ENCODE data around the gene RRBP1. TPM values are rescaled to one million over a fixed set of nuclear protein-coding genes. Genes with fewer than 3 reads are reported as not detected.

The RRBP1 gene
- 355 TPM for total RNA-seq

GRCh38 chr20:17682103-17682888 is at the start of gene RRBP1:
Gene RRBP1, minus strand, starts transcription at chr20:17682242. Its CDS starts 21,735 bp downstream, at chr20:17660507.
- DNase-seq (ENCODE audit: low spot score) = peak; percentile 98

GRCh38 chr20:17731233-17731632 is 49.2 kb upstream of the RRBP1 start:
- no peak for DNase-seq (ENCODE audit: low spot score)

DNA sequence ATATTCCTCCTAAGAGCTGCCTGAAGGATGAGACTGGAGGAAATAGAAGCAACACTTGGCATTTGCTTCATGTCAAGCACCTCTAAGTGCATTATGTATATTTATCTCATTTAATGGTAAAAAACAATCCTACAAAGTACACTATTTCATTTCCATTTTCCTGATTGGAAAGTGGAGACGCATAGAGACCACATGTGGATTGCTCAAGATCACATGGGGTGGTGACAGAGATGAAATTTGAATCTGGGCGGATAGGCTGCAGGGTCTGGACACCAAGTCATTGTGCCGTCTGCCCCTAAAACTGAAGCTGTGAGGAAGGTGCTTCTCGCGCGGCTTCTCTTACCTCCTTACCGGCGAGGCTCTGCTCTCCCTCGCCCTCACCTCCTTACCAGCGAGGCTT is 48.0 kb upstream of the RRBP1 start:
- DNase-seq (ENCODE audit: low spot score) = no peak

- no peak for DNase-seq (ENCODE audit: low spot score)
These were observed 46.0 kb upstream of the RRBP1 start for GRCh38 chr20:17728074-17728473.

DNA sequence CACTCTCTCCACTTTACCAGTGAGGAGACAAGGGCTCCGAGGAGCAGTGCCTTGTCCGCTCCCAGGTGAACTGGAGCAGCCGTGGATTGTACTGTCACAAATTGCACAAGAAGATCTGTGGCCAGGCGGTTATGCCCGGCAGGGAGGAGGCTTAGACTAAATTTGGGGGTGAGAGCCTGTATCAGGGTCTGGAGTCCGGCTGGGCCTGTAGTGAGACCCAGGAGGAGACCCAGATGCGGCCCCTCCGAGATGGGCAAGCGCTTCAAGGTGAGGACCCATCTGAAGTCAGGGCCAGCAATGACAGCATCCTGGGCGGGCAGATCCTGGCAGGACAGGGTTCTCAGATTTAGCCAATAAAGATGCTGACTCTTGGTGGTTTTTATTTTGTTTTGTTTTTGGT is 45.3 kb upstream of the RRBP1 start:
- DNase-seq (ENCODE audit: low spot score) = no peak

GRCh38 chr20:17726902-17727301 is 44.9 kb upstream of the RRBP1 start:
- no peak for DNase-seq (ENCODE audit: low spot score)

GRCh38 chr20:17725094-17725835 is 43.2 kb upstream of the RRBP1 start:
- DNase-seq (ENCODE audit: low spot score) = no peak

- DNase-seq (ENCODE audit: low spot score) = no peak
These were observed 41.3 kb upstream of the RRBP1 start for GRCh38 chr20:17723301-17723691.

DNA sequence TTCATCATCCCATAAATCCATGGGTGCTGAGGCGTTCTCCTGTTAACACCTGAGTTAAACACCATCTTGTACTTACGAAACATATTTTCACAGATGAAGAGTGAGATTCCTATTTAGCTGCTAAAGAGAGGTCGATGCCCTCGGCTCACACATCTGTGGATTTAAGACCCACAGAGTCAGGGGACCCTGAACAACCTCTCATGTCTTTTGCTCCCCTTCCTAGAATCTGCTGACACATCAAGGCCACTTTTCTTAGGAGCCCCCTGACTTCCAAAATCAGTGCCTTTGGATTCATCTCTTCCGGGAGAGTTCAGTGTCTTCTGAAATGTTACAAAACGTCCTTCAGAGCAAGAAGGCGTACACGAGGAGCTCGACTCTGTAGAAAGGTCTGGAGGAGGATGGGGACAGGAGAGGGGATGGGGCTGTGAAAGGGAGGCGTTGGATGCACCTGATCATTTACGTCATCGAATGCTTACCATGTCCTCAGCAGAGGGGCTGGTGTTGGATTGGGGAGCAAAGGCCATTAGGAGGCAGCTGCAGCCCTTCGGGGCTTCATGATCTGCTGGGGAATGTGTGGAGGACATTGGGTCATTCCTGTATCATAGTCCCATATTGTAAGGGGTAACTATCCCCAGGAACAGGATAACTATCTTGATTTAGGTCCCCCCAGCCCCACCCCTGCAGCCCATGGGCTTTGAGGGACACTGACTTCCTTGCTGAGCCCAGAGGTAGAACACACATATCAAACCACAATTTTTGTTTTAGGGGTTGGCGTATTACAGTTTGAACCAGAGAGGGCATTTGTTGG is 40.7 kb upstream of the RRBP1 start:
- no peak for DNase-seq (ENCODE audit: low spot score)

DNA sequence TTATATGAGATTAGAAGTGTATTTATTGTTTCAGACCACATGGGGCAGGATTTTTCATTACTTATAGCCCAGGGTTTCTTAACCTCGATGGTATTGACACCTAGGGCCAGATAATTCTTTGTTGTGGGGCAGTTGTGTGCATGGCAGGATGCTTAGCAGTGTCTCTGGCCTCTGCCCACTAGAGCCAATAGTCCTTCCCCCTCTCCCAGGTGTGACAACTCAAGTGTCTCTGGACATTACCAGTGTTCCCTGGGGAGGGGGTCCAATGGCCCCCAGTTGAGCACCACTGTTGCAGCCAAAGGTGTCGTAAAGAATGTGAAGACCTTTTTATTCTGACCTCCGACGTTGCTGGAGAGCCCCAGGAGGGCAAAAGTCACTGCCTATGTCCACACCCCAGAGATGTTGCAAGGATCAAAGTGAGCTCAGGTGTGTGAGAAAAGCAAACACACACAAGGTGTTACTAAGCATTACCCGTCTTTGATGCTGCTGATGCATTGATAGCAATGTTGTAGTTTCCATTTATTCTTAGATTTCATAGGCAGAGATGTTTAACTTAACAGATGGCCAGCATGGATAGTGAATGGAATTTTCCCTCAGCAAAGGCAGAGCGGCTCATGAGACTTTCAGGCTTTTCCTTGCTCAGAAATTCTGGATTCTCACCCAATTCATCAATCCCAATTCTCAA is 39.9 kb upstream of the RRBP1 start:
- DNase-seq (ENCODE audit: low spot score) = no peak

DNA sequence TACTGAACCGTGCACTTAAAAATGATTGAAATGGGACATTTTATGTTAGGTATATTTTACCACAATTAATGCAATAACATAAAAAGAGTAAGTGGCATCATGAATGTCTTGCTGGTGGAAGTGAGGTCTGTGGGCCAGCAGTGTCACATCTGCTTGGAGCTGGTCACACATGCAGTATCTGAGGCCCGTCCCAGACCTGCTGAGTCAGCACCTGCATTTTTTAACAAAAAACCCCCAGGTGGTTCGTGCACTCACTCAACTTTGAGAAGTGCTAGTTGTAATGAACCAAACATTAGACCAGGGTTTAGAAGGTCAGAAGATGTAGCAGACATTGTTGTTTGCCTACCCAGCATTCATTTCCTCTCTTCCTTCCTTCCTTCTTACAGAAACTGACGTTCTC is 38.7 kb upstream of the RRBP1 start:
- DNase-seq (ENCODE audit: low spot score) = no peak

DNA sequence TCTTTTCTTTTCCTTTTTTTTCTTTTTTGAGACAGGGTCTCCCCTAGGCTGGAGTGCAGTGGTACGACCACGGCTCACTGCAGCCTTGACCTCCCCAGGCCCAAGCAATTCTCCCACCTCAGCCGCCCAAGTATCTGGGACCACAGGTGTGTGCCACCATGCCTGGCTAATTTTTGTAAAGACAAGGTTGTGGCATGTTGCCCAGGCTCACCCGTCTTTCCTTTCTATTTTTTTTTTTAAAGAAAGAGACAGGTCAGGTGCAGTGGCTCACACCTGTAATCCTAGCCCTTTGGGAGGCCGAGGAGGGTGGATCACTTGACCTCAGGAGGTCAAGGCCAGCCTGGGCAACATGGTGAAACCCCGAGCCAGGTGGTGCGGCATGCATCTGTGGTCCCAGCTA is 34.3 kb upstream of the RRBP1 start:
- DNase-seq (ENCODE audit: low spot score) = no peak

- DNase-seq (ENCODE audit: low spot score) = no peak
These were observed 33.0 kb upstream of the RRBP1 start for GRCh38 chr20:17715075-17715474.

- DNase-seq (ENCODE audit: low spot score) = no peak
These were observed 32.6 kb upstream of the RRBP1 start for GRCh38 chr20:17714597-17714996.

DNA sequence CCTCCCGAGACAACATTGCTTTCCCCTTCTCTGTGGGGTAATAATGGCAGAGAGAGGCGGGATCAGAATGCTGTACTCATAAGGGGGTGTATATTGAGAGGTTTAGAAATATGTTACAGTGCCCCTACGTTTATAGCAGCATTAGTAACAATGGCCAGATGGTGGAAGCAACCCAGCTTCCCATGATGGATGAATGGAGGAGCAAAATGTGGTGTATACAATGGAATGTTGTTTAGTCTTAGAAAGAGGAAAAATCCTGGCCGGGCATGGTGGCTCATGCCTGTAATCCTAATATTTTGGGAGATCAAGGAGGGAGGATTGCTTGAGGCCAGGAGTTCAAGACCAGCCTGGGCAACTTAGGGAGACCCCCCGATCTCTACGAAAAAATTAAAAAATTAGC is 30.7 kb upstream of the RRBP1 start:
- DNase-seq (ENCODE audit: low spot score) = no peak

GRCh38 chr20:17712201-17712600 is 30.2 kb upstream of the RRBP1 start:
- no peak for DNase-seq (ENCODE audit: low spot score)

- DNase-seq (ENCODE audit: low spot score) = no peak
These were observed 29.2 kb upstream of the RRBP1 start for GRCh38 chr20:17711267-17711627.

DNA sequence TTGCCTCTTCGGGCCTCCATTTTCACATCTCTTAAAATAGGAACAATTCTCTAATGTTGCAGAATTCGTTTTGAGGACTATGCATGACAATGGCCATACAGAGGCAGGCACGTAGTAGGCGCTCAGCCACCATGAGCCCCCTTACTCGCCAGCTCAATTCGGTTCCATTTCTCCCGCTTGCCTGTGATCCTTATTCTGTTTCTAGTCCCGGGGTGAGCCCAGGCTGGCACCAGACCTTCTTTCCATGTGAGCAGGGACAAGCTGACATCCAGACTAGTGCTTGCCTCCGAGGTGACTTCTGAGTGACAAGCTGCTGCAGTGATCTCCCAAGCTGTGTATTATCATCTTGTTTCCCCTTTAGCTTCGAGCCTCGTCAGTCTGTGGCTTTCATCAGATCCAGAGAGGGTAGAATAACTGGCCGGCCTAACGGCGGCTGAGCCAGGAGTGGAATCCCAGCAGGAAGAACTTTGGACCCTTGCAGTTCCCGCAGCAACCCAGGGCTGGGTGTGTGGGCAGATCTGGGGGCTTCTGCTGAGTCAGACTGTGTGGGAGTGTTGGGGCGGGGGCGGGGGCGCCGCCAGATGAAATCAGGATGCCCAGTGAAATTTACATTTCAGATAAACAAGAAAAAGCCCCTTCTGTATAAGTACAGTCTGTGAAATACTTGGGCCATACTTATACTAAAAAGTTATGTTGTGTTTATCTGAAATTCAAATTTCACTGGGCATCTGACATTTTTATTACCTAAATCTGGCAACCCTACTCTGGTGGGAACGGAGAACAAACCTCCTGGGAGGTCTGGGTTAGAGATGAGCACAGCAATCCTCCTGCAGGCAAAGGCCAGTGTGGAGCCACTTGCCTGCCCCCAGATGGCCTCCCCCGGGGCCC is 28.6 kb upstream of the RRBP1 start:
- DNase-seq (ENCODE audit: low spot score) = peak; percentile 31

- DNase-seq (ENCODE audit: low spot score) = no peak
These were observed 27.6 kb upstream of the RRBP1 start for GRCh38 chr20:17709361-17710293.

All from mucosa of gallbladder (tissue), 1 donor.